ENCODE data around the gene ERO1A.

- TF ChIP-seq SMC3 (IDR thresholded peaks at IDR 0.05; ENCODE audit: low read depth, low read length) (no peak), CTCF (conservative IDR thresholded peaks at IDR 0.05; ENCODE audit: low read depth, low read length) (no peak), POLR2A (IDR thresholded peaks at IDR 0.05; ENCODE audit: low read depth, low read length) (no peak), RCOR1 (IDR thresholded peaks at IDR 0.05; ENCODE audit: insufficient replicate concordance, low read length) (no peak), CHD1 (IDR thresholded peaks at IDR 0.05; ENCODE audit: low read depth, low read length) (no peak), CEBPB (IDR thresholded peaks at IDR 0.05; ENCODE audit: low read depth, low read length) (no peak), MAZ (IDR thresholded peaks at IDR 0.05; ENCODE audit: borderline replicate concordance, low read depth, low read length) (no peak), RFX5 (IDR thresholded peaks at IDR 0.05; ENCODE audit: low read depth, low read length) (no peak)
These were observed 9.2 kb downstream of the ERO1A start for GRCh38 chr14:52686176-52686575.
